DMS79 treated with DMSO at 0.1 percent for 48 hours (cell line): ENCODE results near the gene OR7D2.
"Not testable (repeated sequence)": the region's sequence is repeated elsewhere in the genome, so short reads cannot be mapped to it uniquely, and the experiment has no call there.

ENCODE experiments used
- DNase-seq: peaks from one replicate; lab custom pipeline; 2025; lab: John Stamatoyannopoulos, UW

Gene OR7D2

DNA sequence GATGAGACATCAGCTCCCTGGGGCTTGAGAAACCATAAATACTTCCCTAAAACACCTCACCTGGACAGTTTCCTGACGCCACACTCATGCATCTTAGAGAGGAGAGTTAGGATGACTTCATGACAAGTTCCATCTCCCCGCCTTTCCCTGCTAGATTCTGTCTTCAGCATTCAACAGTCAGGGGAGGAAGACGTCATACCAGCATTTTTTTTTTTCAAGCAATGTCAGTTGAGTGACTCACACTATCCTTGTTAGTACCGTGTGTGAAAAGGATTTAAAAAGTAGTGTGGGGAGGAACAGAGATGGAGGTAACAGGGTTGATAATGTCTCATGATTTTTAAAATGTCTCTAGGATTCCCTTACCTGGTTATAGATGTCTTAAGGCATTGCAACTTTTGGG lies at the start of gene OR7D2:
TSS of gene OR7D2 (plus strand) at position 79 of the 400 bp plus-strand sequence. CDS start 6,803 bp downstream, outside the sequence.
- no peak for DNase-seq

- DNase-seq = no peak
Observed at GRCh38 chr19:9130965-9131364, 47.8 kb upstream of the OR7D2 start.

- DNase-seq = no peak
Observed at GRCh38 chr19:9132422-9132821, 46.4 kb upstream of the OR7D2 start.

GRCh38 chr19:9139609-9140158 lies 39.1 kb upstream of the OR7D2 start:
- peak; percentile 34 for DNase-seq

GRCh38 chr19:9140159-9140874 lies 38.5 kb upstream of the OR7D2 start, which contains the start of gene ZNF317:
ZNF317 (plus strand) TSS chr19:9140397; CDS start chr19:9156017, 15,620 bp downstream.
- peak; percentile 94 for DNase-seq

DNA sequence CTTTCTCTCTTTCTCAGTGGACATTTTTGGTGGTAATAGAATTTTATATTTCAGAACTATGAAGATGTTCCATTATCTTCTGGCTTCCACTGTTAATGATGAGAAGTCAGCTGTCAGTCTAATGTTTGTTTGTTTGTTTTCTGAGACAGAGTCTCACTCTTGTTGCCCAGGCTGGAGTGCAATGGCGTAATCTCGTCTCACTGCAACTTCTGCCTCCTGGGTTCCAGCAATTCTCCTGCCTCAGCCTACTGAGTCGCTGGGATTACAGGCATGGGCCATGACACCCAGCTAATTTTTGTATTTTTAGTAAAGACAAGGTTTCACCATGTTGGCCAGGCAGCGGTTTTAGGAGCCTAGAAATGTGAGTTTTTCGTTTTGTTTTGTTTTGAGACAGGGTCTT lies 33.9 kb upstream of the OR7D2 start:
- DNase-seq = no peak

- DNase-seq = no peak
Observed at GRCh38 chr19:9146882-9147281, 31.9 kb upstream of the OR7D2 start.

DNA sequence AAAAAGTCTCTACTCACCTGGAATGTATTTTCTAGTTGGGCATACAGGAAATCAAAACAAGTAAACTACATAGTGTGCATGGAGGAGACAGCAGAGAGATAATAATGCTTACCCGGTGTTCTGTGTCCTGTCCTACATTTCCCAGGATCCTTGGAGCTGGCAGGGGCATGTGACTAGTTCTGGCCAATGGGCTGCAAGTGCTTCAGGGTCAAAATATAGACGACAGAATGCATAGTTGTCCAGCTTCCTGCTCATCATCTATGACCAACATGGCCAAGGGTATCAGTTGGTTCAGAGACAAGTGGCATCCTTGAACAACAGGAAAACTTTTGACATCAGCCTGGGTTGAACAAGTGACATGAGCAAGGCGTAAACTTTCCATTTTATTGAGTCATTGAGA lies 30.1 kb upstream of the OR7D2 start:
- no peak for DNase-seq

- DNase-seq = no peak
Observed at GRCh38 chr19:9149997-9150396, 28.8 kb upstream of the OR7D2 start.

GRCh38 chr19:9150650-9151049 lies 28.1 kb upstream of the OR7D2 start:
- DNase-seq = no peak

DNA sequence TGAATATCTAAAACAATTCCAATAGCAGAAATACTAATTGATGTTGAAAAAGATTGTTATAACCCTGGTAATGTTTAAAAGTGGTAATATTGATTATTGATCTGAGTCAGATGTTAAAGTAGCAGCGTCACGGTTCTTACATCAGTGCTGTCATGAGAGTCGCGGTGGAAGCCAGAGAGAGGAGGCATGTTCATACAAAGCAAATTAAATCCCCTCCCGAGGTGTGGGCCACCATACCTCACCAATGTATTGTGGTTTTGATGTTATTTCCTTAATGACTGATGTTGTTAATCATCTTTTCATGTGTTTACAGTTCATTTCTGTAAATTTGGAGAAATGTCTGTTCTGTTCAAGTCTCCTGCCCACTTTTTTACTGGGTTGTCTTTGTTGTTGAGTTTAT lies 27.4 kb upstream of the OR7D2 start:
- no peak for DNase-seq

- DNase-seq = no peak
Observed at GRCh38 chr19:9155591-9155990, 23.2 kb upstream of the OR7D2 start.

- no peak for DNase-seq
Observed at GRCh38 chr19:9156304-9156703, 22.5 kb upstream of the OR7D2 start.

DNA sequence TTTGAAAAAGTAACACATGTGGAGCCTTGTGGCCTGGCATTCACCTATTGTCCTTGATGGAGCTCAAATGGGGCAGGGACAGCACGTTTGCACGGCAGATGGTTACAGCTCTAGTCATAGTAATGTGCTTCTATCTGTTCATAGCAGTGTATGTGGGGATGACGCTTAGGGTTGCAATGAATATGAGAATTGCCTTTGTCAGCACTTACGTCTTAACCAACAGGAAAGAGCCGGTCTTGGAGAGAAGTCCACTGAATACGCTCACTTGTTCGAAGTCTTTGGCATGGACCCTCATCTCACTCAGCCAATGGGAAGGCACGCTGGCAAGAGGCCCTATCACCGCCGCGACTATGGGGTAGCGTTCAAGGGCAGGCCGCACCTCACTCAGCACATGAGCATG lies 18.9 kb upstream of the OR7D2 start:
- no peak for DNase-seq

DNA sequence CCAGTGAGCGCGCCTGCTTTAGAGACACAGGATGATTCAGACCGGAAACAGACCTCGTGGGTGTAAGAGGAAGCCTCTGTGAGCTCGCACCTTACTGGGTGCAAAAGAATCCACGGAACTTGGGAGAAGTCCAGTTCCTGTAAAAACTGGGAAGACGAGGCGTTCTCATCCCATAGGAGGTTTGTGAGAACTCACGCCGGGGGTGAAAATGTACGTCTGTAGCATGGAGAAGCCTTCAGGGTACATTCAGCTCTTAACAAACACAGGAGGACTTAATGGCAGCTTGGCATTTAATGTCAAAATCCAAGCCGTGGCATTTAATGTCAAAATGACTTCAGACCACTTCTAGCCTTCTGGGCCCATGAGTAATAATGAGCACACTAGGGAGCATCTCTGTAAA lies 17.4 kb upstream of the OR7D2 start:
- no peak for DNase-seq

DNA sequence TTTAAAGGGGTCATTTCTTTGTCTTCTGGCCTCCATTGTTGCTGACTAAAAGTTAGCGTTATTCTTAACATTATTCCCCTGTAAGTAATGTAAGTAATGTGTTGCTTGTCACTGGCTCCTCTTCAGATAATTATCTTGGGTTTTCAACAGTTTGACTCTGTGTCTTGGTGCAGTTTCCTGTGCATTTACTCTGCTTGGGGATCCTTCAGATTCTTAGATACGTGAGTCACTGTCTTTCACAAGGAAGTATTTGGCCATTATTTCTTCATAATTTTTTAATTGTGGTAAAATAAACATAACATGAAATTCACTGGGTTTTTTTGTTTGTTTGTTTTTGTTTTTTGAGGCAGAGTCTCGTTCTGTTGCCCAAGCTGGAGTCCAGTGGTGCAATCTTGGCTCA lies 13.5 kb upstream of the OR7D2 start:
- DNase-seq = no peak

DNA sequence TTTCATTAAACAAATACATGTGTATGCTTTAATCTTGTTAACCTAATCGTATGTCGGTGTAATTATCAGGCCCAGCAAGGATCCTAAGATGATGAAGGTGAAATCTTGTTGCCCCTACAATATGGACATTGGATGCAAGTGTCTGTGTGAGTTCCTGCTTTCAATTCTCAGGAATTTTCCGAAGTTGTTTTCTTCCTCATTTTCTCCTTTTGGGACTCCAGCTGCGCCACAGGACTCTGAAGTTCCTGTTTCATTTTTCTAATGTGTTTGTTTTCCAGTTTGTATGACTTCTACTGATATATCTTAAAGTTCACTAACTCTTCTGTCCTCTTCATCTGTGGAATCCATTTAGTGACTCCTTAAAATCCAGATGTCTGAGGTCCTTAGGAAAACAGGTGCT lies 11.9 kb upstream of the OR7D2 start:
- no peak for DNase-seq

GRCh38 chr19:9171393-9171991 lies 7.3 kb upstream of the OR7D2 start:
- DNase-seq = no peak

- no peak for DNase-seq
Observed at GRCh38 chr19:9175326-9175725, 3.5 kb upstream of the OR7D2 start.

DNA sequence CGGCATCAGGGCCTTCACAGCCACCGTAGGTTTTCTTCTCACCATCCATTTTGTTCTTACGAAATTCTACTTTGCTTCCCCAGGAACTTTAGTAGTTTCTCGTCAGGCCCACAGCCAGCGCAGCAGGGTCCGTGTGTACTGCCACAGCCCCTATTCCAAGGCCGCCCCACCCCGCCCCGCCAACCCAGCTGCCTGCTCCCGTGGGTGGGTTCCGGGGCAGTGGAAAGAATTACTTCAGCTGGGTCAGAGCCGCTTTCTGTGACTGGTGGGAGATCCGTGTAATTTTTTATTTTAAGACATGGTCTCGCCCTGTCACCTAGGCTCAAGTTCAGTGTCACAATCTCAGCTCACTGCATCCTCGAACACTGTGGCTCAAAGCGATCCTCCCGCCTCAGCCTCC lies 4.2 kb downstream of the OR7D2 start:
- DNase-seq = no peak

DNA sequence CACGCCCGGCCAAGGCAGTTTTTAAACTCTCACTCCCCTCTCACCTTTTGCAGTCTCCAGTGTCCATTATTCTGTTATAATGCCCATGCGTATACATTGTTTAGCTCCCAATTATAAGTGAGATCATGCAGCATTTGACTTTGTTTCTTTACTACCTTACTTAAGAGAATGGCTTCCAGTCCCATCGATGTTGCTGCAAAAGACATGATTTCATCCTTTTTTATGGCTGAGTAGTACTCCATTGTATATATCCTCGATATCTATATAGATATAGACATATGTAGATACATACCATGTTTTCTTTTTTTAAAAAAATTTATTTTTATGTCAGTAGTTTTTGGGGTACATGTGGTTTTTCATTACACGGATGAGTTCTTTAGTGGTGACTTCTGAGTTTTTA lies 8.4 kb downstream of the OR7D2 start:
- no peak for DNase-seq

- no peak for DNase-seq
Observed at GRCh38 chr19:9189535-9189934, 10.8 kb downstream of the OR7D2 start.

DNA sequence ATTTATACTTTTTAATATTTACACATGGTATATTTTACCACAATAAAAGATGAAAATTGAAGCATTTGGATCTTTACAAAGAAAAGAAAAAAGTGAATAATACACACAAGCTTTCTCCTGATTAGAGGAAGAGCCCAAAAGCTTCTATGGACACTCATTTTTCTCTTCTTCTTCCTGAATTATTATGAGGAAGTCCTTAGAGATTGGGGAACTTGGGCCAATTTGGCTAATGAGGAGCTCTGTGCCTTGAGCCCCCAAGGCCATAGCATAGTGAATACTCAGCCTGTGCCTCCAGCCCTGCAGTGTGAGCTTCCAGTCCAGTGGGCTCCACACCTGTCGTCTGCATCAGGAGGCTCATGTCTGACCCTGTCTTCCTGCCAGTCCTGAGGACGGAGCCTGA lies 19.3 kb downstream of the OR7D2 start:
- DNase-seq = not testable (repeated sequence)
